Thyroid gland (tissue), 4 donors: ENCODE results near the gene AQP5.

Source experiments
- CTCF ChIP-seq, 6 experiments: fragments of 200-600 bp in 3 of 6; fragments of 450-650 bp in 3 of 6; sonication (generic) in 3 of 6; IDR thresholded peaks; one replicate each; pipeline ENCODE4 v1.5.1; 2016 to 2019; ENCODE audit warnings: antibody characterized with exemption in 6 of 6, mild to moderate bottlenecking in 2 of 6, inconsistent platforms in 1 of 6, moderate library complexity in 1 of 6
- POLR2A ChIP-seq, 2 donors: fragments of 450-650 bp; IDR thresholded peaks; one replicate each; pipeline ENCODE4 v1.6.1; 2017; ENCODE audit warnings: antibody characterized with exemption in 2 of 2, mild to moderate bottlenecking in 2 of 2, moderate library complexity in 1 of 2

- TF ChIP-seq CTCF (IDR thresholded peaks at IDR 0.05): no peak
- no peak for TF ChIP-seq POLR2A (IDR thresholded peaks at IDR 0.05)
These were observed 29.6 kb upstream of the AQP5 start for GRCh38 chr12:49932023-49932422.
